GM13976 (cell line): Measurements from ENCODE around the gene PGR.

Experiments used
- DNase-seq: peaks from one replicate; pipeline ENCODE4 v3.0.0; 2012; ENCODE audit warnings: low spot score
- CTCF ChIP-seq: IDR thresholded peaks from 2 replicates; pipeline ENCODE4 v1.5.1; 2012; ENCODE audit warnings: borderline replicate concordance, mild to moderate bottlenecking; ENCODE audit not compliant: insufficient read depth; ENCODE audit errors: extremely low read depth, missing control alignments, control extremely low read depth
- in situ Hi-C: fragments of 300-500 bp; cut with MboI; formaldehyde crosslinking; loops from one replicate; pipeline ENCODE4 v1.12.0; 2022; ENCODE audit warnings: low sequenced_read_pairs, mixed read lengths, inconsistent platforms; ENCODE audit not compliant: unreplicated experiment

PGR gene

GRCh38 chr11:101009690-101010055 lies 119.9 kb downstream of the PGR start:
- TF ChIP-seq CTCF, result no peak
- in situ Hi-C loops, result no loop called here
- no peak for DNase-seq

DNA sequence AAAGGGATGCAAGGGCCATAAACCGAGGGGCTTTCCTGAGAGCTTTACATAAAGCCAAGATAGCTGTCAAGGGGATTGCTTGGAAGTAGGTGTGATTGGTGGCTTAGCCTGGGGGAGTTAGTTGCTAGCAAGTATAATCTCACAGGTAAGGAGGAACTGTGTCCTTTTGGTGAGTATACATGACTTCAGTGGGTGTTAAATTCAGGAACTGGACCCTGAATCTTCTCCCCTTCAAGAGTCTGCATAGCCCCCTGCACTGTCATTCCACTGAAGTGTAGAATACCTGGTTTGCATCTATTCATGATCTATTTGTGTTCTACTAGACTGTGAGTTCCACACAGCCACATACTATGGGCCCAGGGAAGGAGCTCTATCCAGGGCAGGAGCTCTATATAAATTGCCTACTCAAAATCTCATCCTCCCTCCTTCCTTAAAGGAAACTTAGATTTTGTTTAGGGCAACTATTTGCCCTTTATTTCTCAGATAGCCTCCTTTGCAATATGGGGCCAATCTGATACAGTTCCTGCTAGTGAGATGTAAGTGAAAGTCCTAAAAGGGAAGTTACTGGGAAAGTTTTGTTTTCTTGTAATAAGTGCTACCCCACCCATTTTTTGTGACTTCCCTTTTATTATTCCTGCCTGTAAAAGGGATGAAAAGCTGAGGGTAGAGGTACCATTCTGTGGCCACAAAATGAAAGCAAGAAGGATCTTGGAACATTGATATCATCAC lies 120.5 kb downstream of the PGR start:
- in situ Hi-C loops, result no loop called here
- TF ChIP-seq CTCF, result no peak
- no peak for DNase-seq

- TF ChIP-seq CTCF, result peak; percentile 8
- DNase-seq, result no peak
- in situ Hi-C loops, result no loop called here
These were observed 126.1 kb downstream of the PGR start for GRCh38 chr11:101003468-101003867.

GRCh38 chr11:100999756-101000155 lies 129.9 kb downstream of the PGR start:
- in situ Hi-C loops, result no loop called here

GRCh38 chr11:100994966-100995365 lies 134.6 kb downstream of the PGR start:
- no peak for TF ChIP-seq CTCF
- DNase-seq, result no peak
- in situ Hi-C loops, result no loop called here

More at GRCh38 chr11:100999756-101000155, 129.9 kb downstream of the PGR start:
- DNase-seq, result no peak
- no peak for TF ChIP-seq CTCF

DNA sequence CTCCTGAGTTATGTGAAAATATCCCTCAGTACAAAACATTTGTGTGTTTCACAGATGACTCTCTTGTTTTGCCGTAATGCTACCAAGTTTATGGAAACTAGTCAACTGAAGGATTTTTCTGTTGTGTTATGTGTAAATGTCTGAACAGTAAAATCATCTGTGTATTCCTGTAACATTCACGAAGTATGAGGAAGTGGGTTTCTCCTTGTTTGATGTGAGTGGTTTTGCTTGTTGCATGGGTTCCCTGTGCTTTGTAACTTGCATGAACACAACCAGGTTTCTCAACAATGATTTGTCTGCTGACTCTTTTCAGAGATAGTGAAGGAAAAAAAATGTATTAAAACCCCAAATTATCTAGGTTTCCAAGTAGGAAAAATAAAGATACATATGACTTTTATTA lies 138.1 kb downstream of the PGR start:
- no peak for DNase-seq
- in situ Hi-C loops, result no loop called here
- no peak for TF ChIP-seq CTCF
